ENCODE measurements around the gene TMEM121.

Gene TMEM121

GRCh38 chr14:105498430-105499255, 27.7 kb upstream of the TMEM121 start:
- DNase-seq = no peak

DNA sequence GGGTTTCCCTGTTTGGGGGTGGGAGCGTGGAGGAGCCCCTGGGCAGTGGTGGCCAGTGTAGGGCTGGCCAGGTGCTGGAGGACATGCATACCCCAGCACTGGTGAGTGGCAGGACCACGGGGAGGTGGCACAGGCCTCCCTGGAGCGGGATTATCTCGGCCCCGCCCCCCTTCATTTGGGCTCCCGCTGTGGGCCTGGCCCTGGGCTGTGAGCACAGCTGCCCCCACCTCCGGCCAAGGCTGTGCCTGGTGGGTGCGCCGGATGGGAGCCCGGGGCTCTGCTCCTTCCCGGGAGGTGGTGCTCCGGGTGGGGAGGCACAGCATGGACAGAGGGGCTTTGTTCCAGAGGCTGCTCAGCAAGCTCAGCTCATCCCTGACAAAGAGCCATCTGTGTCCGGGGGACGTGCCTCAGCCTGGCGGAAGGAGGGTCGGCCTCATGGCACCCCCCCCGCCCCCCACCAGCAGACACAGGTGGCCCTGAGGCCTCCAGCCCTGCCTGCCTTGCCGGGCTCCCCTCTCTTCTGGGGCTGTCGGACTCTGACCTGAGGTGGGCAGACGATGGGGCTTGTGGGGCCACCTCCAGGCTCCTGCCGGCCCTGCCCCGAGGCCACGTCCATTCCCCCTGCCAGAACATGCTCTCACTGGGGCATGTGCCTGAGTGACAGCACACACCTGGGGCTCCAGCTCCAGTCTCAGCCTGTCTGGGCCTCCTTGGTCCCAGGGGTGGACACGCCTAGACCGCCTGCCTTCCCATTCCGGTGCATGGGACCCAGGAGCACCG, 26.9 kb upstream of the TMEM121 start:
- no peak for DNase-seq

DNA sequence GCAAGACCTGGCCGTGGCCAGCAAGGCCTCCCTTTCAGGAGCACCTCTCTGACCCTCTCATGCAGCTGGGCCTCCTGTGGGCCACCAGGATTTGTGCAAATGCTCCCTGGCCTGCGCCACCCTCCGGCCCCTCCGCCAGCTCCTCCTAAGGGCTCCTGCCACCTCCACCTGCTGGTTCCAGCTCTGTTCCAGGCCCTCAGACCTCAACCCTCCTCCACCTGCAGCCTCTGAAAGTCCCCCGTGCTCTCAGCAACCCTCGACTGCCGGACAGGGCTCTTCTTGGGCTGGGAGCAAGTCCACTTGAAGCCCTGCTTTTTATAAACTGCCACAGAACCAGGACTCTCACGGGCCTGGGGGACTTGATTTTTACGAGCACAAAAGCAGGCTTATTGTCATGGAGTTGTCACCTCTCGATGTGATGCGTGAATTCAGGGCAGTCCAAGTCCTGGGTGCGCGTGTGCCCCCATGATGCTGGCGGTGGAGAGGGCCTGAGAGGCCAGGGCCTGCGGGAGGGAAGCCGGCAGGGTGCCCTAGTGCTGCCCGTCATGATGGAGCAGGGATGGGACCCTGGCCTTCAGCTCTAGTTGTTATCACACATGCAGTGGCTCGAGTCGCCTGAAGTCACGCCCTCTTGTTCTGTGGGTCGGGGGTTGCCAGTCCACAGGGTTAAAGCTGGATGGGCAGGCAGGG, 26.2 kb upstream of the TMEM121 start:
- DNase-seq = no peak

DNA sequence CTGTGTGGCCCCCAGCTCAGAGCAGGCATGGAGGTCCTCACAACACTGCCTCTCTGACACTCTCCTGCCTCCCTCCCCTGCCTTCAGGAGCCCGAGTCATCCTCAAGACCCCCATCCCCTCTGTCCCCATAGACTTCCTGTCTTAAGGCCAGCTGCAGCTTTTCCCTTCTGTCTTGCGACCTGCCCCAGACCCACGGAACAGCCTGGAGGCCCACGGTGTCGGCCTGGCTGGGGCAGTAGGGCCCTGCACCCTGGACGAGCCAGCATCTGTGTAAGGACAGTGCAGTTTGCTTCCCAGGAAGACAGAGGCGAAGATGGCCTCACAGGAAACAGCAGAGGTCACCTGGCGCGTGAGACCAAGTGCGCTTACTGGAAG, 25.7 kb upstream of the TMEM121 start:
- no peak for DNase-seq

DNA sequence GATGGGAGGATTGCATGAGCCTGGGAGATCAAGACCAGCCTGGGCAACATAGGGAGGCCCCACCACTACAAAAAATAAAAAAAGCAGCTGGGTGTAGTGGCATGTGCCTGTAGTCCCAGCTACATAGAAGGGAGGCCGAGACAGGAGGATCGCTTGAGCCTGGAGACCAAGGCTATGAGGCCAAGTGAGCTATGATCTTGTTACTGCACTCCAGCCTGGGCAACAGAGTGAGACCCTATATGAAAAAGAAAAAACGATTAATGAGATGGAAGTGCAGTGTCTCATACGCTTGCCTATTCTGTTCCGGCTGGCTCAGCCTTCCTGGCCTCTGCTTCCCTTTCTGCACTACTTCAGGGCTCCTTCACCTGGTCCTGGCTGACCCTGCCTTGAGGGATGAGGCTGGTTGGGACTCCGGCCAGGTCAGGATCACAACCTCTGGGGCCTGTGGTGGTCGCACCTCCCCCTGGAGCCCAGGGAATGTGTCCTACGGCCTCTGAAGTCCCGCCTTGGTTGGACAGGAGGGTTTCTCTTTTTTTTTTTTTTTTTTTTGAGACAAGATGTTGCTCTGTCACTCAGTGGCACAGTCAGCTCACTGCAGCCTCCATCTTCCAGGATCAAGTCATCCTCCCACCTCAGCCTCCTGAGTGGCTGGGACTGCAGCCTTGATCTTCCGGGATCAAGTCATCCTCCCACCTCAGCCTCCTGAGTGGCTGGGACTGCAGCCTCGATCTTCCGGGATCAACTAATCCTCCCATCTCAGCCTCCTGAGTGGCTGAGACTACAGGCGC, 24.7 kb upstream of the TMEM121 start:
- no peak for DNase-seq

DNA sequence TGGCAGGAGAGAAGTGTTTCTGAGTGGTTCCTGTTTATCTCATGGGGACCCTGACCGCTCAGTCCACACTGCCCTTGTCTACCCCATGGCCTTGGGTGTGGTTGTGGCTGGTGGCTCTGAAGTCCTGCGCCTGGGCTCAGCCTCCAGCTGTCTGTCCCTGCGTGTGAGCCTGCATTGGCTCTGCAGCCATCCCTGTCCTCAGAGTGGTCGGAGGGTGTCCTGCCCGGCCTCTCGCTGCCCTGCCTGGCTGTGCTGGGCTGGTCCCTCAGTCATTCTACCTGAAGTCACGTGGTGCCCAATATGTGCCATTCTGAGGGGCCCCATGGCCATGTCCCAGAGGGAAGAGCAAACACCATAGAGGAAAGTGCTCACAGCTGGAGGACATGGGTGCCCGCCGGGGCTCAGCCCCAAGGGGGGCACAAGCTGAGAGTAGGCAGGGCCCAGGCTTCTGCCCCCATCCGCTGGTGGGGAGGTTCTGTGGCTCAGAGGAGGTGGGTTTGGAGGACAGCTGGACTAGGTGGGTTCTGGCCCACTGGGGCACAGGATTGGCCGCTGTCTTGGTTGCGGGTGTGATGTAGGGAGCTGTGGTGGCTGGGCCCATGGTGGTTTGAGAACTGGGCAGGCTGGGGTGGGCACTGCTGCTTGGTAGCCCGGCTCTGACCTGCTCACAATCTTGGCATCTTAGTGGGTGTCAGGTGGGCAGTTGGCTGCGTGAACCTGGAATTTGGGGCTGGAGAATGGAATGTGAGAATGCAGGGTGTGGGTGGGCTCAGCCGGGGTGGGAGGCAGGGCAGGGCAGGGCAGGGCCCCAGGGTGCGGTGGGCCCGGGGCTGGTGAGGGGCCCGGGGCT, 23.7 kb upstream of the TMEM121 start:
- no peak for DNase-seq

DNA sequence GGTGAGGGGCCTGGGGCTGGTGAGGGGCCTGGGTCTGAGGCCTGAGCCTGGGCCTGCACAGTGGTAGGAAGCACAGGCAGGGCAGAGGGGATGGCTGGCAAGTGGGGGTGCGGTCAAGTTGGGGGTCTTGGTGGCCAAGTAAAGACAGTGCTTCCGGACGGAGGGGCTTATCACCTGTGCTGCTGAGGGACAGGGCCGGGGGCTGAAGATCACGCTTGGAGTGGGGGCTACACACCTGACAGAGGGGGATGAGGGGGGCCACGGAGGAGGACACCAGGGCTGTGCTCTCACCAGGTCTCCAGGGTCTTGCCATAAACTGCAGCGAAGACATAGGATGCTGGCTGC, 23.1 kb upstream of the TMEM121 start:
- no peak for DNase-seq

GRCh38 chr14:105503935-105504692, 22.3 kb upstream of the TMEM121 start:
- DNase-seq = no peak

DNA sequence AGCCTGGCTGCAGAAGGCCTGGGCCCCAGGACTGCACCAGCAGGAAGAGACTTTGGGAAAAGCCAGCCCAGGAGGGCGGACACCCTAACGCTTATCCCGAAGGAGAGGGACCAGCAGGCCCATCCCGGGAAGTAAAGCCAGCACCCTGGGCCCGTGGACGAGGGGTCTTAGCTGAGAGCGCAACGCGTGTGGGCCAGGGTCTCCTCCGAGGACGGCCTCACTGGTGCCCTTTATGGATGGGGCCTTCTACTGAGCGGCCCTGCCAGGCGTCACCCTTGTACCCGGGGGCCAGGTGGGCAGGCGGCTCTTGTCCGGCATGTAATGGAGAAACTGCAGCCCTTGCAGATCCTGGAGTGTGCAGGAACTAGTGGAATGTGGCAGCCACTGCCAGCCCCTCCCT, 21.3 kb upstream of the TMEM121 start:
- no peak for DNase-seq

- no peak for DNase-seq
Measured at GRCh38 chr14:105507247-105507646, 19.1 kb upstream of the TMEM121 start.

DNA sequence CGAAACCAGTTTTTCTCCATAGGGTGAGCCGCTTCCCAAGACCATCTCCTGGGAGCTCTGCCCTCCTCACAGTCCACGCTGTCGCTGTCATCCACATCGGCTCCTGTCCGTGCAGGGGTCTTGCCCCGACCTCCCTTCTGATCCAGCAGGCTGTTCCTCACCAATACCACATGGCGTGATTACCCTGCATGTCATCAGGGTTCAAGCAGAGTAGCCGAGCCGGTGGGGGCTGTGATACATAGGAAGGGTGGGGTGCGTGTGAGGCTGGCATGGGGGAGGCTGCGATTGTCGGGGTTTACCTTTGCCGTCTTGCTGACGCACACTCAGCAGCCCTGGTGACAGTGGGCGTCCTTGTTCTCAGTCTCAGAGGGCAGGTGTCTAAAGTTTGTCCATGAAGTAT, 18.3 kb upstream of the TMEM121 start:
- no peak for DNase-seq

- DNase-seq = no peak
Measured at GRCh38 chr14:105508601-105509000, 17.8 kb upstream of the TMEM121 start.

- no peak for DNase-seq
Measured at GRCh38 chr14:105517096-105517495, 9.3 kb upstream of the TMEM121 start.

GRCh38 chr14:105519946-105520698, 6.3 kb upstream of the TMEM121 start:
- no peak for DNase-seq

DNA sequence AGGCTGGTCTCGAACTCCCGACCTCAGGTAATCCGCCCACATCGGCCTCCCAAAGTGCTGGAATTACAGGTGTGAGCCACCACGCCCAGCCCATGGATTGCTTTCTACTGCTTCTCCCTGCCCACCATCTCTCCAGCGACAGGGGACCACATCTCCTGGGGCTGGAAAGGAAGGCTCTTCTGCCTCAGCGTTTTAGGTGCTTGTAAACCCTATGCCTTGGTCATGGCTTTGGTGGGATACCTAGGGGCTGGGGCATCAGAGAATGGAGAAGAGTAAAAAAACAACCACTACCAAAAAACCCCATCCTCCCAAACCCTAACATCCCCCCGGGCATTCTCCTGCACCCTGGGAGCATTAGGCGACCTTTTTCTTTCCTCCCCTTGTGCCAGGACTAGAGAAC, 1.1 kb upstream of the TMEM121 start:
- no peak for DNase-seq

DNA sequence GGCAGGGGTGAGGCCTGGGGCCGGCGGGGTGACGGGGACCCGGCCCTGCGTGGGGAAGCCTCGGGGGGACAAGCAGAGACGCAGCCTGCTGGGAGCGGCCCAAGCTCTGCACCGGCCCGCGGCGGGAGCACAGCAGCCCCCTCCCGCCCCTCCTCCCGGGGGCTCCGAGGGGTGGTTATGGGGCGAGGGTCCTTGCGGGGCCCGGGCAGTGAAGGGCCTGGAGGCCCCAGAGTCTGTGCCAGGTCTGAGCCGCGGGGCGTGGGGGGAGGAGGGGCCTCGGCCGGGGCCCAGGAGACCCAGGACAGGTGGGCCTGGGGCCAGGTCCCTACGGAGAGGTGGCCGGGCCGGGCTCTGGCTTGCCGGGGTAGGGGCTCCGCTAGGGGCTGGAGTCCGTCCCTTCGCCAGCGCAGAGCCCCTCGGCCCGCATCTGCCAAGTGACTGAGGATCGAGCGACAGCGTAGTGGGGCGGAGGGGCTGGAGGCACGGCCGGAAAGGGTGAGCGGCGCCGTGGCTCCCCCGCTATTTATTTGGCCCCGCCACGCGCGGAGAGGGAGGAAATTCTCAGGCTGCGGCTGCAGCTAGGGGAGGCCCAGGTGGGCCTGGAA, 495 bp downstream of the TMEM121 start:
- no peak for DNase-seq

DNA sequence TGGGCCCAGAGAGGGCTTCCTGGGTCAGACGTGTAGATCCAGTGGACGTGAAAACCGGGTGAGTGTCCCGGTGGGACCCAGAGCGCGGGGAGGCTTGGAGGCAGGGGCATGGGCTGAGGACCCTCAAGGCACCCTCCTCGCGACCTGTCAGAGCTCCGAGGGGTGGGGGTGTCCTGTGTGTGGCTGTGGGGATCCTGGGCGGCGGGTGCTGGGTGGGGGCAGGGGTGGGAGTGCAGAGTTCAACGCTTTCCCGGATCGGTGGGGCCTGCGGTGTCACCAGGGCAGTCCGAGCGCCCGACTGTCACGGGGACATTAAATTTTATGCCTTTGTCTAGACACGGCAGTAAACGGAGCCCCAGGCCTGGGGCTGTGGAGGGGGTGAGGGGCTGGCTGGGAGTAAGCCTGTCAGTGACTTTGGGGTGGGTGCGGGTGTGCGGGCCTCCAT, 1.0 kb downstream of the TMEM121 start:
- DNase-seq = no peak

DNA sequence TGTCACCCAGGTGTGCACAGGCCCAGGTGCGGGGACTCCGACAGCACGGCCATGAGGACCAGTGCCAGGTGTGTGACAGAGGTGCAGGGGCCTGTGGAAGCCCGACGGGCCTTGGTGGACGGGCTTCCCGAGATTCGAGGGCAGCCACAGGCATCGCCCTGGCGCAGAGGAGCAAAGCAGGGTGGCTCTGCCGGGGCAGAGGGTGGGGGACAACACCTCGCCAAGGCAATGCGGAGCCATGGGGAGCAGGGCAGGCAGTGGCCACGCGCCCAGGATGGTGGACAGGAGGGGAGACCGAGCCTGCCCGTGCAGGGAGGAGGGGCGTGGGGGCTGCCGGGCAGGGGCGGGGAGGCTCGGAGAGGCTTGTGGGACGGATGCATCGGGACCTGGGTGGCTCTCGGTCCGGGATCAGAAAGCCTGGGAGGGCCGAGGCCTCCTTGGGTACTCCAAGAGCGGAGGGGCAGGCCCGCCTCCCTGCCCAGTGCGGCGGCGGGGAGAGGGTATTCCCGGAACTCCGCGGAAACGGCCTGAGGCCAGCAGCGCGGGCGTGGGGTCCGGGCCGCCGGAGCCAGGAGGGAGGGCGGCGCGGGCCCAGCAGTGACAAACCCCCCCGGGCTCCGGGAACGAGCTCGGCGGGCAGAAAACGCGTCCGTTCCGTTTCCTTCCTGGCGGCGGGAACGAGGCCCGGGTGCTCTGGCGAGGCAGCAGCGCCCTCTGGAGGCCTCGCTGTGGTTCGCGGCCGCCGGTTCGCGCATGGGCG, 1.6 kb downstream of the TMEM121 start:
- DNase-seq = peak; percentile 41 to 70
